GM19025 (cell line): Measurements from ENCODE around the gene SSUH2.

Source experiments
- ATAC-seq: cut with Tn5 transposase; IDR thresholded peaks from one replicate; pipeline ENCODE4 v1.9.1; 2021; ENCODE audit warnings: mild to moderate bottlenecking, low read depth, moderate library complexity; ENCODE audit not compliant: unreplicated experiment

Gene SSUH2

DNA sequence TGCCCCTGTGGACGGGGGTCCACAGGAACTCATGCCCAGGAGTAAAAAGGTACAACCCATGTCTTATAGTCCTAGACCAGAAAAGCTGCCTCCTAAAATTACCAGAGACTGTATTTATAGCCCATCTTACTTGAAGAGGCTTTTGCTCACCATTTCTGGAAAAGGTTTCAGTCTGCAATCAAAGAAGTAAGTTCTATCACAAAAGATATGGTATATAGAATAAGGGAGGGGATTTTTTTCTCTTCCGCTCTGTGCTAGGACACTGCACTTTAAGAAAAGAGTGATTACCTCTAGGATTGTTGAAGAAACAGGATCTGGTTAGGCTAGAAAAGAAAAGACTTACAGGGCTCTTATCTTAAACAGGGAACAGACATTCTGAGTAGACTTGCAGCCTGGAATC, 2.6 kb downstream of the SSUH2 start:
- no peak for ATAC-seq

DNA sequence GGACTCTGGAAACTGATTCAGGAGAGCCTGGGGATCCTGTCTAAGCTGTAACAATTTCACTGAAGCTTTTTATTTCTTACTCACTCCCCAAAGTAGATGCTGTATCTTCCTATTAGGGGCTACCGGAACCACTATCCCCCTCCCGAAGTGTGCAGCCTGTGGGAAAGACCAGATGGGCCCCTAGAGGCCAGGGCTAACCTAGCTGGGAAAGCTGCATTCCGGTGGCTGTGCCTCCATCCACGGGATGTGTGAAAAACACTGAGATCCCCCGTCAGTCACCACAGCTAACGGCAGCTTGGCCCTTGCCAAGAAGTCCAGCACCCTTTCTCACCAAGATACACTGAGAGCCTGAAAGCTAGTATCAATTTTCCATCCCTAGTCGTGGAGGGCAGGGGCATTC, 3.1 kb downstream of the SSUH2 start:
- no peak for ATAC-seq

DNA sequence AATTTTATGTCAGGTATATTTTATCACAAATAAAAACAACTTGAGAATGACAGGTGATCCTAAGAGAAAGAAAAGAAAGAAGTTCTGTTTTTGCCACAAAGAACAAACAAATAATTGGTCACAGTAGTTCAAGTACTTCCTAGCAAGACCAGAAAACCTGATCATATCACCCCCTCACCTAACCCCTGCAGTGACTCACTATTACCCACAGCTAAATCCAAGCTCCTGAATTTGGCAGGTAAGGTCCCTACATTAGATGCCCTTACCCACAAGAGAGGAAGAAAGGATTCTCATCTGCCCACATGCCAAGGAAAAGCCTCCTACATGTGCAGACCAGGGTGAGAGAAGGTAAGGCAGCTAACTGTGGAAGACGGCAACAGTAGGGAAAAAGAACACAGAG, 4.4 kb downstream of the SSUH2 start:
- no peak for ATAC-seq

DNA sequence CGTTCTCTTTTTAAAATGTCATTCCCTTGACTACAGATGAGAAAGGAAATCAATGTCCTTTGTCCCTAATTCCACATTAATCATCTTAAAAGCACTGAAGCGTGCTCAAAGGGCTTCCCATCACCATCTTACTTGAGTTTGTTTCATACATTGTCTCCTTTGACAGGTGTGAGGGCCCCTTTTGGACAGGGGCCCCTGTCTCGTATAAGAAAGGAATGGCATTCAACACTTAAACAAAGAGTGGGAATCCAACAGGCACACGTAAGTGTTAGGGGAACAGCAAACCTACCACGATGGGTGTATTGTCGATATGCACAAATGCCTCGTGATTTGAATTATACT, 5.0 kb downstream of the SSUH2 start:
- ATAC-seq: no peak

DNA sequence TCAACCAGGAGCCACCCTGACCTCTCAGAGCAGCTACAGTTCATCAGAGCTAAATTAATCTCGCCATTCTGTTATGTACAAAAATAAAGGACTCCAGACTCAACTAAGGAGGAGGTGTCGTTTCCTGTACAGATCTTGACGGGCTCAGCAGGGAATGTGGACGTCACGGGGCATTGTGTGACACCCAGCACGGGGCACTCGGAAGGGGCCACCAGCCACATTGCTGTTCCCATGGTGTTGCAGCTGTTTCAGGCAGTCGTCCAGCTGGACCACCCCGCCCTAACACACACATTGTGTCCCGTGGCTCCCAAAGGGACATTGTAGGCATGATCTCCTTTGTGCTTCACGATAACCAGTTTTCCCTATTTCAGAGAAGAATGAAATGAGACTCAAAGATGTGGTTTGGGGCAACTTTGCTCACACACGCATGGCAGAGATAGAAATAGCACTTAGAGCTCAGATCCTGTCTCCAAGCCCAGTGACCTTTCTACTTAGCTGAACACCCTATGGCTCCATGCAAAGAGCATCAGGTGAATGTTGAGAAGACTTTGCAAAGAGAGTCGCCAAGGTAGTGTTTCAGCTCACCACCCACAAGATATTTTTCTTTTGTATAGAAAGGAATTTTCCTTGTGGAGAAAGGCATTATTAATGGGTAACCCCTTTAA, 5.5 kb downstream of the SSUH2 start:
- no peak for ATAC-seq

DNA sequence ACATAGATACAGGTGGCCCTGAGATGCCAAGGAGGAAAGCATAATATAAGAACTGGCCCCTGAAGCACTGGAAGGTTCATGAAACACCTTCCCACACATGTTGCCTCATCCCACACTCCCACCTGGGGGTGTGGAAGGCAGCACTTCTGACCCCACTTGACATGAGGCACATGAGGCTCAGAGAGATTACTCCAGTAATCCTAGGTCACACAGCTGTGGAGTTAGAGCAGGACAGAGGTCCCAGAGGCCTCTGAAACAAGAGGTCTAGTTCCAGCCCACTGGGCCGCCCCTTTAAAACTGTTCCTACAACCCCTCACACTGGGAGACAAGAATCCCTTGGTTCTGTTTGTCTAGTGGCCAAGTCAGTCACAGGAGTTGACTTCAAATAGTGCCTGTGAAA, 7.2 kb downstream of the SSUH2 start:
- no peak for ATAC-seq

DNA sequence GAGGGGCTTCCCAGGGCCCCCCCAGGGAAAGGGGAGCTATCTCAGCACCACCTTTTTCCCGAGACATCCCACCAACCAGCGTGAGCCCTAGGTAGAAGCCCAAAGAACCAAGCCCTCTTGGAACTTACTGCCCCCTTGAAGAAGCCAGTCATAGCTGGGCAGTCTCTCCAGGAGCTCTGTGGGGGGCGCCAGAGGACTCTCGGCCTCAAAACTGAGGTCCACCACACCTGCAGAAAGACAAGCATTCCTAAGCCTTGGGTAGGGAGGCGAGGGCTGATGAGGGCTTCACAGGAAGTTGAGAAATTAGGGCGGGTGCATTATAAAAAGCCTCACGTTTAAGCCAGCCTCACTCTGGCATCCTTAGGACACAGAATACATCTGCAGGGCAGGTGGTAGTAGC, 9.0 kb downstream of the SSUH2 start:
- ATAC-seq: no peak

DNA sequence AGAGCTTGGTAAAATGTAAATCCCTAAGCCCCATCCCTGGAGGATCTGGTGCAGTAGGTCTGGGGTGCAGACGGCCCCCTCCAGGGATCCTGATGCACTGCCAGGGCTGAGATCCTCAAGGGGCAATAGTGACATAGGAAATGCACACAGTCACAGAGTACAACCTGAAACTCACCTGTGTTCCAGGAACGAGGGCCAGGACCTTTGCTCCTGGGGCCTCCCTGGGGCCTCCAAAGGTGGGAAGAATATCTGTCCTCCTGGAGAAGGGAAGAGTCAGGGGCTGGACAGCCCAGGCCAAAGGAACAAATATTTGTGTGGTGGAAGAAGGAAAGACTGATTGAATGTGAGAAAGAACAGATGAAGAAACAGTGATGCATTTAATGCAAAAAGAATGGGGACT, 9.5 kb downstream of the SSUH2 start:
- ATAC-seq: no peak

DNA sequence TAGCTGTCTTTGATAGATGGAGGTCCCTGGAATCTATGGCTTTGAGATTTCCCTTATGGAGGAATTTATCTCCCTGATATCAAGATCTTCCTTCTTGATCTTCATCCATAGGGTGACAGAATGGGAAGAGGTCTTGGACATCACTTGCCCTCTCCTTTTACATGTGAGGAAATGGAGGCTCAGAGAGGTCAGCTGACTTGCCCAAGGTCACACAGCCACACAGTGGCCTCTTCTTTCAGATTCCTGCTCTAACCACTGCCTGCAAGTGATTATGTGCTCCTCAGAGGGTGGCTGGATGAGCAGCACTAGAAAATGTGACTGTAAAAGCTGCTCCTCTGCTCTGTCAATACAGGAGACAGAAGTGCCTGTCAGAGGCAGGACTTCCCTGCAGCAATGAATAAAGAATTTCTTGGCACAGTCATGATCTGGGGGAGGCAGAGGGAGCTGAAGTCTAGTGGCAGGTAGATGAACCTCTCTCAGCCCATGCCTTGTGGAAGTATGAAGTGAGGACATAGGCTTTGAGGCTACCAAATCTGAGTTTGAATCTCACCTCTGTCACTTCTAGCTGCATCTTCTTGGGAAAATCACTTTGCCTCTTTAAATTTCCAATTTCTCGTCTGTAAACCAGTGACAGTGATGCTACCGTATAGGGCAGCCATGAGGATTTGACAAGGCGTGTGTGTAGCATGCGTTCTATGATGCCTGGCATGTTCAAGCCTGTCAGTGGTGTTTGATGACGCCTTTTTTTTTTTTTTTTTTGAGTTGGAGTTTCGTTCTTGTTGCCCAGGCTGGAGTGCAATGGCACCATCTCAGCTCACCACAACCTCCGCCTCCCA, 12.0 kb downstream of the SSUH2 start:
- no peak for ATAC-seq

DNA sequence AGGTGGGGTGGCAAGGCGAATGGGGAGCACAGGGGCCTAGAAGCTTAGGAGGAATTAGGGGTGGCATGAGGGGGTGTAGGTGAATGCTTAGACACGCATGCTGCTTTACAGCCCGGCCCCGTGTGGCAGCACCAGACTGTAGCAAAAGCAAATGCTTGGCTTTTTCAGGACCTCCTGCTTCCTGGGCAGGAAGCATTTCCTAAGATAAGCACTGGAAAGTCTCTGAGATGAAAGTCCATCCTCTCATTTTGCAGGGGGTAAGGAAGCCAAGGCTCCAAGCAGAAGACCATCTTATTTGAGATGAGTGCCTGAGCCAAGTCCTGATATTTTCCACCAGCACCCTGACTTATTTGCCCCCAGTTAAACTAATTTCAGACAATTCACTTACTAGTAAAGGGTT, 12.9 kb downstream of the SSUH2 start:
- ATAC-seq: no peak

DNA sequence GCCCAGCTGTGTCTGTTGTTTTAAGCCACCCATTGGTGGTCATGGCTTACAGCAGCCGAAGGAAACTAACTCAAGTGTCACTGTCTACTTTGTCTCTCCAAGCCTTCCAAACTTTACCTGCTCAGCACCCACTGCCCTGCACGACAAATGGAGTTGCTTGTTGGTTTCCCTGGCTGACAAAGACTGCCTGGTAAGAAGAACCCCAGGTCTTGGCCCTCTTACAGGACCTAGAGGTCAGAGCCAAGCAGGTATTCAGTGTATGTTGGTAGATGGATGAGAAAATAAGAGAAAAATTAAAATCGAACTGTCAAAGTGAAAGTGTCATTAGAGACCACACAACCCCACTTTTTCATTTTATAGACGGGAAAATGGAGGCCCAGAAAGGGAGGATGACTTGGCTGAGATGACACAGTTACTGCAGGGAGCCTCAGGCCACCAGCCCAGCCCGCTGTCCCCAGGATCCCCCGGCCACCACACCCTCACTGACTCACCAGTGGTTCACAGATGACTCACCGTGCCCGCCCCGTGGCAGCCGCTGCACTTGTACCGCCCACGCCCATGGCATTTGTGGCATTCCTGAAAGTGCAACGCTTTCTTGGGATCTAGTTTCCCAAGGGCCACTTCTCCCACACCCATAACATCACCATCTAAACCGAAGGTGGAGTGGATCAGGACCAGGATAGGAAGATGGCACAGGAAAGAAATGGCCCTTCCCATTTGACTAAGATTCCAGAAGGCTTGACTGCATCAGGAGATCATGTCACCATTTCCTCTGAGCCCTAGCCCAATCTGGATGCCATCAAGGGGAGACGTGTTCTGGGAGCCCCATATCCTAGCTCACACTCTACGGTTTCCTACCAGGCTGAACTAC, 15.2 kb downstream of the SSUH2 start:
- peak; percentile 75 for ATAC-seq

DNA sequence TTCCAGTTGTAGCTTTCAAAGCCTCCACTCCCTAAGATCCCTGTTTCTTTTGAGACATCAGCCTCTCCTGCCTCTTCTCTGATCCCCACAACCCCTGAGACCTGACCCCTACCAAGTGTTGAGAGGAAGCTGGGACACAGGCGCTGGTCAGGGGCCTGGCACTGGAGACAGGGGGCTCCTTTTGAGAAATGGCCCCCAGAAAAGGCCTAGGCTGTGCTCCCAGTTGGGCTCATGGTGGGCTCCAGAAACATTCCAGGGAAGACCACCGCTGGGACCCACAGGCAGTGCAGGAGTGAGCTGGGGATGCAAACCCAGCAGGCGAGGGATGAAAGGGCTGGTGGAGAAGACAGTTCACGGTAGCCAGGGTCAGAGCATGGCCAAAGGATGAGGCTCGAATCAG, 16.6 kb downstream of the SSUH2 start:
- ATAC-seq: no peak

DNA sequence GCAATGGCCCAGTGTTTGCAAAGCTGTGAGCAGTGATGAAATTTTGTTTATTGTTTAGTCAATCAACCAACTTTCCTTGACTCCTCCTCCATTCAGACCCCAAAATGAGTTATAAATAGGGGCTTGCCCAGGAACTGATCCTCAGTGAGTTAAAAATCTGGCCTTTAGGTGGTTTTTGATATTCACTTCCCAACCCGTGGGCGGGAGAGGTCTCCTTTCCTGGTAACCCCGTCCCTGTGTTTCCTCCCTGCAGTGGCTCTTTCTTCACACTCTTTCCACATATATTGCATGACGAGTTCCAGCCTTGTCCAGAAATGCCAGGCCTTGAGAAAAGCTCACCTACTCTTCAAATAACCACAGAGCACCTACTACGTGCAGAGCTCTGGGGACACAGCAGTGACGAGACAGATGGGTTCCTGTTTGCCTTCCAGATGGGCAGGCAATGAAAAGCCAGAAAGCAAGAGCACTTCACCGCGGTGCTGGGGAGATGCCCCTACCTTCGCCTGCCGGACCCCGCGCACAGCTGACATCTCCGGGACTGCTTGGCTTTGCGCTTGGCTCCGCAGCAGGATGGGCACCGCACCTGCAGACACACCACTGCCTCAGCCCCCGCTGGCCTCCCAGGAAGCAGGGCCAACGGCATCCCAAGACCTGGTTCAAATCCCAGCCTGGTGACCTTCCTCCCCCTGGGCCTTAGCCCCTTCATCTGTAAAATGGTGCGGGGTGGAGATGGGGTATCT, 17.2 kb downstream of the SSUH2 start:
- ATAC-seq: no peak

DNA sequence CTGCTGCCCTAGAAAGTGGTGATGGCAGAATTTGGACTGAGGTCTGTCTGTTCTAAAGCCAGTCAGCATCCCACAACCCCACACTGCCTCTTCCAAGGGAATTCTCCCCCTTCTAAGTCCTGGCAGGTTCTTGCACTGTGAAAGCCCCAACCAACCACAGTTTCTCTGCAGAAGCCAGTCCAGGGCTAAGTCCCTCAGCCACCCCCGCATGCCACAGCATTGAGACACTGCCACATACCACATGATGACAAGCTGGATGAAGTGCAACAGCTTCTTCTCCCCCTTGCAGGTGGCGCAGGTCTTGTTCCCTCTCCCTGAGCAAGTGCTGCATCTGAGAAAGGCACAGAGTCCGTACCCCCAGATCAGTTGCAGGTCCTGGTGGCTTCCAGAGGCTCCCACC, 18.6 kb downstream of the SSUH2 start:
- no peak for ATAC-seq

DNA sequence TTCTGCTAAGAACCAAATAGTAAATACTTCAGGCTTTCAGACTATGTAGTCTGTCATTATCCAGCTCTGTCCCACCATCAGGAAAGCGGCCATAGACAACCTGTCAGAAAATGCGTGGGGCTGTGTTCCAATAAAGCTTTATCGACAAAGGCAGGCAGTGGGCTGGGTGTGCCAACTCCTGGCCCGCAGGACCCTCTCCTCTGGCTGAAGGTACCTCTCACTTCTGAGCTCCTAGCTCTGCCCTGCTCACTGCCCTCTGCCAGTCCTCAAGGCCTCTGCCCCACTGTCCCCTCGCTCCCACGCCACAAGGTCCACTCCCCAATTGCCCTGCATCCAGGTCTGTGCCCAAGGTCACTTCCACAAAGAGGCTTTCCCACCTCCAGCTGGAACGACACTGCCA, 20.0 kb downstream of the SSUH2 start:
- no peak for ATAC-seq

DNA sequence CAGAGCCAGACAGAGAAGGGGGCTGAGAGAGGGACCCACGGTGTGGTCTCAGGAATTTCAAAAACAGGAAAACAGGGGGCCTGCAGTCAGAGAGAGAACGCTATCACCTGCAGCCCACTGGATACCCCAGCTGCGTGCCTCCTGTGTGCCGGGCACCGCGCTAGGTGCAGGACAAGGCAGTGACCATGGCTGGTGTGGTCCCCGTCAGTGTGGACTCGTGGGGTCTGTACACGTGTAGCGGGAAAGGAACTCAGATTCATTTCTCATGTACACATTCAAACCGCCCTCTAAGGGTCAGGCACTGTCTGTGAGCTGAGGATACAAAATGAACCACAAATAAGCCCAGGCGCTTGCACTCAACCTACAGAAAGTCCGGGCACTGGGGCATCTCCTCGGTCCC, 20.9 kb downstream of the SSUH2 start:
- no peak for ATAC-seq

DNA sequence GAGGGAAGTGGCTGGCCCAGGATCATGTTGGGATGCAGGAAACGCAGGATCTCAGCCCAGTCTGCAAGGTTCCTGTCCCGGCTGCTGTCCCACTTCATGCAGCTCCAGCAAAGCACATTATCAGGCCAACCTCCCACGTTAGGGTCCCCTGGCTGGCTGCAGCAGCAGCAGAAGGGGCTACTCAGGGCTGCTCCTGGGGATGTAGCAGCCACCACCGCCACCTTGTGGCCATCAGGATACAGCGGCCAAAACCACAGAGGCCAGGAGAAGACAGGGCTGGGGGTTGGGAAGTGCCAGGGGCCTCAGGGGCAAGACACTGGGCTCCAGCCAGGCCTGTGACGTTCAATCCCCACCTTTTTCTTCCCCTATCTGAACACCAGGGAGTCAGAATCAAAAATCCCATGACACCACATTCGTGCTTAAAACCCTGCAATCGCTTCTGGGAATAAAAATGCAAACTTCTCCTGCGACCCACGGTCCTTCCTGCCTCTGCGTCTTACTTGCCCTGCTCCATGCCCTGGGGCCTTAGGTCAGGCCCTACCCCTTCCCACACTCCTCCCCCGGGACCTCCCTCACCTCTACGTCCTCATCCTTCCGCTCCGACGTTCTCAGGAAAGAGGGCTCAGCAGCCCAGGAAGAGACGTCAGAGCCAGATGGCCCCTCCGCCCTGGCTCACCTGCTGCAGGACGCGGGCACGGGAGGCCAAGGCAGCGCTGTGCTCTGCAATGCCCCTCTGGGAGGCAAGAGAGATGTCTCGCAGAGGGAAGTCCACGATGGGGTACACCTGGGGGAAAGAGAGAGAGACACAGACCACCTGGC, 21.5 kb downstream of the SSUH2 start:
- peak; percentile 81 for ATAC-seq

DNA sequence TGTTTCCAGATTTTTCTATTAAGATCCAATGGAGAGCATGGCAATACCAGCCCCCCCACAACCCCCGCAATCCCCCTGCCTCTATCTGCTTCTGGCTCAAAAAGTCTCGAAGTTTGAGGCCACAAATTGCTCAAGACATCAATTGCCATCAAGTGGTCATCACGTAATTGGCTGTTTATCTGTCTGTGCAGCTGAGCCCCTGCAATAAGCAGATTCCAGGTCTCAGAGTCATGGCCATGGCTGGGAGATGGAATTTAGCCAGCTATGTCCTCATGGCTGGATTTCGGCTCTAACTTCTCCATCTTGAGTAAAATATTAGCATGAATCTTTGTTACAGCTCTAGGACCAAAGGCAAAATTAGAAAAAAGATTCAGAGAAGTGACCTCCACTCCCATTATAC, 22.7 kb downstream of the SSUH2 start:
- ATAC-seq: no peak

DNA sequence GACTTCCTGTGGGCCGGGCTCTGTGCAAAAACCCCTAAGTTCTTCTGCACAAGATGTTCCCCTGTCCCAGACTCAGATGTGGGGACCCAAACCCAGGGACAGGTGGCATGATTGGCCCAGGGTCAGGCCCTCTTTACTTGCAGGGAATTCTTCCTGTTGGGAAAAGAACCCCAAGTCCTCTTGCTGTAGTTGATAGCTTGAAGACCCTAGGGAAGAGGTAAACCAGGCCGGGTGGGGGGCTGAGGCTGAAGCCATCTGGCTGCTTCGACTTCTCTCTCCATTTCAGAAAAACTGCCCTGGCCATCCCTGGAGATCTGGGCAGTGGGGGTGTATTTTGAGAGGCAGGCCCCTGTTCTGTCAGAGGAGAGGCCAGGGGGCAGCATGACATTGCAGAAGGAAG, 23.5 kb downstream of the SSUH2 start:
- ATAC-seq: no peak

DNA sequence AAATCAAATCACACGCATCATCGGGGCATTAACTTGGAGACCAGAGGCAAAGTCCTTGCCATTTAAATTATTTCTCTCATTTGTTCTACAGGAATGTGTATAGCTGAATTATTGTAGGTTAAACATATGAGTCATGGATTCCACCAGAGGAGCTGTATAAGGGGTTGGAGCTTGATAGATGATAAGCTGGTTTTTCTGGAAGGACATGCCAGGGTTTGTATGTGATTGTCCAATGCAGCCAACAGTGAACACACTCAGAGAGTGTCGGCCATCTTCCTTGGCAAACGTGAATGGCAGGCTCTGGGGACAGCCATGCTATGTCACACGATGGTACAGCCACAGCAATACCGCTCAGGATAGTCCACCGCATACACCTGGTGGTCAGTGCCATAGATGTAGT, 25.1 kb downstream of the SSUH2 start:
- no peak for ATAC-seq
